ENCODE data around the gene DHX57.

DHX57 gene

GRCh38 chr2:38748391-38748790 lies 127.3 kb downstream of the DHX57 start:
- TF ChIP-seq, protein P1, sequence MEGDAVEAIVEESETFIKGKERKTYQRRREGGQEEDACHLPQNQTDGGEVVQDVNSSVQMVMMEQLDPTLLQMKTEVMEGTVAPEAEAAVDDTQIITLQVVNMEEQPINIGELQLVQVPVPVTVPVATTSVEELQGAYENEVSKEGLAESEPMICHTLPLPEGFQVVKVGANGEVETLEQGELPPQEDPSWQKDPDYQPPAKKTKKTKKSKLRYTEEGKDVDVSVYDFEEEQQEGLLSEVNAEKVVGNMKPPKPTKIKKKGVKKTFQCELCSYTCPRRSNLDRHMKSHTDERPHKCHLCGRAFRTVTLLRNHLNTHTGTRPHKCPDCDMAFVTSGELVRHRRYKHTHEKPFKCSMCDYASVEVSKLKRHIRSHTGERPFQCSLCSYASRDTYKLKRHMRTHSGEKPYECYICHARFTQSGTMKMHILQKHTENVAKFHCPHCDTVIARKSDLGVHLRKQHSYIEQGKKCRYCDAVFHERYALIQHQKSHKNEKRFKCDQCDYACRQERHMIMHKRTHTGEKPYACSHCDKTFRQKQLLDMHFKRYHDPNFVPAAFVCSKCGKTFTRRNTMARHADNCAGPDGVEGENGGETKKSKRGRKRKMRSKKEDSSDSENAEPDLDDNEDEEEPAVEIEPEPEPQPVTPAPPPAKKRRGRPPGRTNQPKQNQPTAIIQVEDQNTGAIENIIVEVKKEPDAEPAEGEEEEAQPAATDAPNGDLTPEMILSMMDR (IDR thresholded peaks at IDR 0.05; ENCODE audit: borderline replicate concordance, control extremely low read depth, extremely low read depth, insufficient read depth, missing control alignments): no peak
- DNase-seq (ENCODE audit: low spot score): no peak
- in situ Hi-C loops (cut with MboI; ENCODE audit: low sequenced_read_pairs, unreplicated experiment): loop anchor here (10.0 to 25.0 kb wide), 2 partner anchors 164 to 436 kb away; no protein-coding TSS in a partner anchor

DNA sequence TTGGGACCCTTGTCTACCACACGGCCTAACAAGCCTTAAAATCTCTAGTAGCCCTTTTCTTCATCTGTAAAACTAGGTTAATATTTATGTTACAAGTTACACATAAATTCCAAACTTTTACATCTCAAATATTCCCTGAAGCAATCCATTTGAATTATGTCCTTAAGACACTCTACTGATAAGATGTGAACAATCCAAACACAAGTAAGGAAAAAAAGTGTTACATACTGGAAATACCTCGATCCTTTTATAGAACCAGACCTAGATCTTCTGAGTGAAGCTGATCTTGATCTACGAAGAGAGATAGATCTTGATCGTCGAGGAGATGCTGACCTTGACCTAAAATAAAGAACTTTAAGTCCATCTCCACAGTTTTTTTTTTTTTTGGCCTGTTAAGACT lies 127.9 kb downstream of the DHX57 start:
- no peak for DNase-seq (ENCODE audit: low spot score)
- in situ Hi-C loops (cut with MboI; ENCODE audit: low sequenced_read_pairs, unreplicated experiment): loop anchor here (10.0 to 25.0 kb wide), 2 partner anchors 163 to 436 kb away; no protein-coding TSS in a partner anchor
- TF ChIP-seq, protein P1 (IDR thresholded peaks at IDR 0.05; ENCODE audit: borderline replicate concordance, control extremely low read depth, extremely low read depth, insufficient read depth, missing control alignments): no peak
